Caco-2 (cell line): Measurements from ENCODE around the gene TSPAN1. TPM values are rescaled to one million over a fixed set of nuclear protein-coding genes. Genes with fewer than 3 reads are reported as not detected.

Source experiments
- BruUV-seq: library from RNA; stranded (reverse); fragments of 400-500 nt; replicated peaks from 2 replicates; lab custom pipeline; 2021; lab: Mats Ljungman, UMichigan
- CTCF ChIA-PET: fragments of 300-600 bp; sonication (Branson Sonifier 250); formaldehyde crosslinking; loops from one replicate; lab custom pipeline; 2022; ENCODE audit warnings: antibody characterized with exemption; lab: Charles Lee
- POLR2A ChIA-PET: fragments of 300-600 bp; sonication (Branson Sonifier 250); formaldehyde crosslinking; loops from one replicate; lab custom pipeline; 2022; ENCODE audit warnings: antibody characterized with exemption; lab: Charles Lee
- DNase-seq, 2 experiments: peaks; one replicate each; pipeline versions ENCODE4 v3.0.0 to v3.0.0-alpha.2; 2020 to 2022
- H3K27me3 ChIP-seq: replicated peaks from 2 replicates; pipeline ENCODE4 v1.6.0; 2011; ENCODE audit warnings: low read length; ENCODE audit not compliant: control insufficient read depth, insufficient read depth
- H3K36me3 ChIP-seq: 2 replicates; pipeline ENCODE4 v1.5.1; 2011; ENCODE audit warnings: low read length; ENCODE audit not compliant: control insufficient read depth, insufficient read depth
- H3K4me1 ChIP-seq: fragments of 250-450 bp; sonication (Bioruptor Pico); 2 replicates; pipeline ENCODE4 v1.5.1; 2020; ENCODE audit warnings: mild to moderate bottlenecking
- H3K4me3 ChIP-seq: 2 replicates; pipeline ENCODE4 v1.5.1; 2011; ENCODE audit warnings: low read depth, mild to moderate bottlenecking, control low read depth, low read length
- H3K9me3 ChIP-seq: fragments of 250-450 bp; sonication (Bioruptor Pico); 2 replicates; pipeline ENCODE4 v1.5.1; 2020; ENCODE audit warnings: mild to moderate bottlenecking, moderate library complexity
- H3K27ac Mint-ChIP-seq: one replicate; pipeline ENCODE4 v1.8.0; 2022; ENCODE audit warnings: mixed read lengths; ENCODE audit not compliant: unreplicated experiment
- H3K27me3 Mint-ChIP-seq: one replicate; pipeline ENCODE4 v1.8.0; 2022; ENCODE audit warnings: mixed read lengths; ENCODE audit not compliant: insufficient read depth, unreplicated experiment
- H3K36me3 Mint-ChIP-seq: one replicate; pipeline ENCODE4 v1.8.0; 2022; ENCODE audit warnings: mild to moderate bottlenecking, mixed read lengths; ENCODE audit not compliant: insufficient read depth, unreplicated experiment
- H3K4me1 Mint-ChIP-seq: one replicate; pipeline ENCODE4 v1.8.0; 2022; ENCODE audit warnings: low read depth, mixed read lengths; ENCODE audit not compliant: unreplicated experiment
- H3K4me3 Mint-ChIP-seq: one replicate; pipeline ENCODE4 v1.8.0; 2022; ENCODE audit warnings: mild to moderate bottlenecking, moderate library complexity, mixed read lengths; ENCODE audit not compliant: unreplicated experiment
- H3K9me3 Mint-ChIP-seq: one replicate; pipeline ENCODE4 v1.8.0; 2022; ENCODE audit warnings: mixed read lengths; ENCODE audit not compliant: unreplicated experiment
- CTCF ChIP-seq, 2 experiments: fragments of 200-600 bp in 1 of 2; IDR thresholded peaks; 1 replicate in 1 of 2; 2 replicates in 1 of 2; pipeline versions ENCODE4 v1.5.1 to v1.8.0; 2011 to 2022; ENCODE audit warnings: antibody characterized with exemption in 1 of 2, control low read depth in 1 of 2, inconsistent platforms in 1 of 2, low read depth in 1 of 2, low read length in 1 of 2, mild to moderate bottlenecking in 1 of 2, moderate library complexity in 1 of 2; ENCODE audit not compliant: insufficient read depth in 1 of 2, severe bottlenecking in 1 of 2, unreplicated experiment in 1 of 2
- intact Hi-C: fragments of 100-400 bp; cut with micrococcal nuclease; formaldehyde crosslinking; loops from one replicate; pipeline ENCODE4 v1.10.0; 2022; ENCODE audit not compliant: unreplicated experiment
- total RNA-seq: library from RNA; stranded (reverse); gene quantifications from 2 replicates; pipeline ENCODE4 v1.2.3, GENCODE V29; 2022

The TSPAN1 gene
- total RNA-seq, 1 experiment from 2014 or later: 0.34 TPM

GRCh38 chr1:46153228-46153627, 21.7 kb upstream of the TSPAN1 start:
- Mint-ChIP-seq H3K9me3 (no peaks in the 10 kb centered on the region), H3K4me3 (no peak overlapping the region), H3K27ac (no peak overlapping the region), H3K36me3 (no peaks in the 10 kb centered on the region), H3K4me1 (peaks cover 6% of the 10 kb centered on the region), H3K27me3 (no peaks in the 10 kb centered on the region)
- Histone ChIP-seq H3K4me1 (no peaks in the 10 kb centered on the region), H3K9me3 (no peaks in the 10 kb centered on the region), H3K27me3 (no peaks in the 10 kb centered on the region), H3K4me3 (no peak overlapping the region), H3K36me3 (no peaks in the 10 kb centered on the region)
- POLR2A ChIA-PET: no interaction called here
- CTCF ChIA-PET: no interaction called here
- TF ChIP-seq CTCF (IDR thresholded peaks at IDR 0.05; ENCODE audit: insufficient read depth in 1 of 2, low read depth in 1 of 2, low read length in 1 of 2, severe bottlenecking in 1 of 2, unreplicated experiment in 1 of 2): no peak
- no TSS peak for BruUV-seq
- DNase-seq: no peak
- intact Hi-C loops: no loop called here

DNA sequence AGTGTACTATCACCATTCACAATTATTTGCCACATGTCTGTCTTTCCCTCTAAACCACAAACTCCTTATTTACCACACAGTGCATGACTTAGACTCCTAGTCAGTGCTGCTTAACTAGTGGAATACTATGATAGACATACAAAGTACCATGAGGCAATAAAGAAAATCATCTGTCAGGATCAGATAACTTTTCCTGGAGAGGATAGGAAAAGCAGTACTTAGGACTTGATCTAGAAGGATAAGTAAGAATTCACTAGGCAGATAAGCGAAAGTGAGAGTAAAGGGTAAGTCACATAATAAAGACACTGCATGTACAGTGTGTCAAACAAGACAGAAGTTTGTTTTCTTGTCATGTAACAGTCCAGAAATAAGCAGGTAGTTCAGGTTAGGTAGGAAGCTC, 21.2 kb upstream of the TSPAN1 start:
- H3K9me3 ChIP-seq: no peaks in the 10 kb centered on the region
- TF ChIP-seq CTCF (IDR thresholded peaks at IDR 0.05; ENCODE audit: insufficient read depth in 1 of 2, low read depth in 1 of 2, low read length in 1 of 2, severe bottlenecking in 1 of 2, unreplicated experiment in 1 of 2): no peak
- Mint-ChIP-seq H3K27ac (no peak overlapping the region), H3K4me1 (peaks cover under 1% of the 10 kb centered on the region), H3K27me3 (no peaks in the 10 kb centered on the region), H3K9me3 (no peaks in the 10 kb centered on the region), H3K36me3 (no peaks in the 10 kb centered on the region), H3K4me3 (no peak overlapping the region)
- no peak overlapping the region for H3K4me3 ChIP-seq
- H3K36me3 ChIP-seq: no peaks in the 10 kb centered on the region
- no peaks in the 10 kb centered on the region for H3K27me3 ChIP-seq
- POLR2A ChIA-PET: no interaction called here
- BruUV-seq: no TSS peak
- H3K4me1 ChIP-seq: no peaks in the 10 kb centered on the region
- intact Hi-C loops: no loop called here
- CTCF ChIA-PET: no interaction called here
- DNase-seq: no peak

- H3K9me3 ChIP-seq: no peaks in the 10 kb centered on the region
- H3K4me1 ChIP-seq: no peaks in the 10 kb centered on the region
- no TSS peak for BruUV-seq
- H3K36me3 ChIP-seq: no peaks in the 10 kb centered on the region
- H3K27me3 ChIP-seq: no peaks in the 10 kb centered on the region
- Mint-ChIP-seq H3K36me3 (no peaks in the 10 kb centered on the region), H3K4me1 (no peaks in the 10 kb centered on the region), H3K27me3 (no peaks in the 10 kb centered on the region), H3K4me3 (no peak overlapping the region), H3K9me3 (no peaks in the 10 kb centered on the region), H3K27ac (no peak overlapping the region)
- intact Hi-C loops: no loop called here
- no peak overlapping the region for H3K4me3 ChIP-seq
- ChIA-PET CTCF (no interaction called here), POLR2A (no interaction called here)
- no peak for DNase-seq
- TF ChIP-seq CTCF (IDR thresholded peaks at IDR 0.05; ENCODE audit: insufficient read depth in 1 of 2, low read depth in 1 of 2, low read length in 1 of 2, severe bottlenecking in 1 of 2, unreplicated experiment in 1 of 2): no peak
Measured at GRCh38 chr1:46157916-46158311, 17.0 kb upstream of the TSPAN1 start.
